Esophagus muscularis mucosa (tissue), 4 donors: ENCODE results near the gene FAM111A. TPM values are rescaled to one million over a fixed set of nuclear protein-coding genes. Genes with fewer than 3 reads are reported as not detected.

ENCODE experiments used
- DNase-seq: peaks from one replicate; pipeline ENCODE4 v3.0.0-alpha.2; 2017; ENCODE audit errors: extremely low spot score
- H3K27ac ChIP-seq, 4 donors: fragments of 200-600 bp; sonication (generic); replicated peaks in 1 of 4; 1 replicate in 3 of 4; 2 replicates in 1 of 4; pipeline ENCODE4 v1.5.1; 2016 to 2019; ENCODE audit warnings: mild to moderate bottlenecking in 1 of 4
- H3K27me3 ChIP-seq, 4 donors: fragments of 200-600 bp; sonication (generic); one replicate each; pipeline versions ENCODE4 v1.5.1 to v1.6.0; 2016 to 2019
- H3K36me3 ChIP-seq, 4 donors: fragments of 200-600 bp; sonication (generic); one replicate each; pipeline ENCODE4 v1.5.1; 2016 to 2019
- H3K4me1 ChIP-seq, 4 donors: fragments of 200-600 bp; sonication (generic); one replicate each; pipeline ENCODE4 v1.5.1; 2016 to 2019
- H3K4me3 ChIP-seq, 4 donors: fragments of 200-600 bp; sonication (generic); 1 replicate in 2 of 4; 2 replicates in 2 of 4; pipeline ENCODE4 v1.5.1; 2016 to 2019; ENCODE audit warnings: mild to moderate bottlenecking in 4 of 4, moderate library complexity in 1 of 4
- H3K9me3 ChIP-seq, 4 donors: fragments of 200-600 bp; sonication (generic); 1 replicate in 3 of 4; 2 replicates in 1 of 4; pipeline ENCODE4 v1.5.1; 2016 to 2019
- EP300 ChIP-seq: sonication (generic); formaldehyde crosslinking; IDR thresholded peaks from one replicate; pipeline ENCODE4 v1.6.1; 2017; ENCODE audit warnings: antibody characterized with exemption
- POLR2A ChIP-seq: fragments of 450-650 bp; IDR thresholded peaks from one replicate; pipeline ENCODE4 v1.6.1; 2017; ENCODE audit warnings: antibody characterized with exemption, moderate library complexity, mild to moderate bottlenecking, low read depth
- POLR2AphosphoS5 ChIP-seq, 2 donors: sonication (generic); formaldehyde crosslinking; IDR thresholded peaks; one replicate each; pipeline ENCODE4 v1.6.1; 2017; ENCODE audit warnings: antibody characterized with exemption in 2 of 2
- WGBS: methylation state at CpG from one replicate; pipeline ENCODE4 v1.1.5; 2018; 5-methylcytosine and 5-hydroxymethylcytosine counted together
- intact Hi-C: fragments of 100-400 bp; cut with DNase I; formaldehyde crosslinking; loops from one replicate; pipeline ENCODE4 v1.15.1; 2023
- total RNA-seq, 4 donors: library from RNA; depleted of rRNA; stranded (reverse); fragments of >200 nt; gene quantifications; one replicate each; pipeline versions ENCODE4 v1.1.0 to v1.2.1, GENCODE V29; 2016
- TF ChIP-seq, protein P1 (sequence below), 3 experiments: fragments of 200-600 bp in 2 of 3; fragments of 450-650 bp in 1 of 3; sonication (generic) in 2 of 3; IDR thresholded peaks; one replicate each; pipeline ENCODE4 v1.5.1; 2017 to 2019; ENCODE audit warnings: antibody characterized with exemption in 3 of 3, mild to moderate bottlenecking in 2 of 3, moderate library complexity in 1 of 3

The FAM111A gene
- total RNA-seq, 4 donors from 2014 or later, result 8.9 to 22.4 (median 17.6) TPM

DNA sequence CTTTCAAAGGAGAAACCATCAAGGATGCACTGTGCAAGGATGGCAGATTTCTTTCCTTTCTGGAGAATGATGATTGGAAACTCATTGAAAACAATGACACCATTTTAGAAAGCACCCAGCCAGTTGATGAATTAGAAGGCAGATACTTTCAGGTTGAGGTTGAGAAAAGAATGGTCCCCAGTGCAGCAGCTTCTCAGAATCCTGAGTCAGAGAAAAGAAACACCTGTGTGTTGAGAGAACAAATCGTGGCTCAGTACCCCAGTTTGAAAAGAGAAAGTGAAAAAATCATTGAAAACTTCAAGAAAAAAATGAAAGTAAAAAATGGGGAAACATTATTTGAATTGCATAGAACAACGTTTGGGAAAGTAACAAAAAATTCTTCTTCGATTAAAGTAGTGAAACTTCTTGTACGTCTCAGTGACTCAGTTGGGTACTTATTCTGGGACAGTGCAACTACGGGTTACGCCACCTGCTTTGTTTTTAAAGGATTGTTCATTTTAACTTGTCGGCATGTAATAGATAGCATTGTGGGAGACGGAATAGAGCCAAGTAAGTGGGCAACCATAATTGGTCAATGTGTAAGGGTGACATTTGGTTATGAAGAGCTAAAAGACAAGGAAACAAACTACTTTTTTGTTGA lies 9.8 kb downstream of the FAM111A start:
- H3K4me3 ChIP-seq, result no peak overlapping the region
- TF ChIP-seq EP300 (no peak), POLR2AphosphoS5 (IDR thresholded peaks at IDR 0.05) (no peak), POLR2A (no peak)
- TF ChIP-seq, protein P1, sequence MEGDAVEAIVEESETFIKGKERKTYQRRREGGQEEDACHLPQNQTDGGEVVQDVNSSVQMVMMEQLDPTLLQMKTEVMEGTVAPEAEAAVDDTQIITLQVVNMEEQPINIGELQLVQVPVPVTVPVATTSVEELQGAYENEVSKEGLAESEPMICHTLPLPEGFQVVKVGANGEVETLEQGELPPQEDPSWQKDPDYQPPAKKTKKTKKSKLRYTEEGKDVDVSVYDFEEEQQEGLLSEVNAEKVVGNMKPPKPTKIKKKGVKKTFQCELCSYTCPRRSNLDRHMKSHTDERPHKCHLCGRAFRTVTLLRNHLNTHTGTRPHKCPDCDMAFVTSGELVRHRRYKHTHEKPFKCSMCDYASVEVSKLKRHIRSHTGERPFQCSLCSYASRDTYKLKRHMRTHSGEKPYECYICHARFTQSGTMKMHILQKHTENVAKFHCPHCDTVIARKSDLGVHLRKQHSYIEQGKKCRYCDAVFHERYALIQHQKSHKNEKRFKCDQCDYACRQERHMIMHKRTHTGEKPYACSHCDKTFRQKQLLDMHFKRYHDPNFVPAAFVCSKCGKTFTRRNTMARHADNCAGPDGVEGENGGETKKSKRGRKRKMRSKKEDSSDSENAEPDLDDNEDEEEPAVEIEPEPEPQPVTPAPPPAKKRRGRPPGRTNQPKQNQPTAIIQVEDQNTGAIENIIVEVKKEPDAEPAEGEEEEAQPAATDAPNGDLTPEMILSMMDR (IDR thresholded peaks at IDR 0.05), result no peak
- H3K27ac ChIP-seq, result no peak overlapping the region
- WGBS, result 84% methylated on average over 8 of the region's 8 CpGs
- no peaks in the 10 kb centered on the region for H3K4me1 ChIP-seq
- intact Hi-C loops, result no loop called here
- no peaks in the 10 kb centered on the region for H3K9me3 ChIP-seq
- no peaks in the 10 kb centered on the region for H3K27me3 ChIP-seq
- no peak for DNase-seq
- H3K36me3 ChIP-seq, result peaks cover 0 to 29% (median 2%) of the 10 kb centered on the region in 4 donors

DNA sequence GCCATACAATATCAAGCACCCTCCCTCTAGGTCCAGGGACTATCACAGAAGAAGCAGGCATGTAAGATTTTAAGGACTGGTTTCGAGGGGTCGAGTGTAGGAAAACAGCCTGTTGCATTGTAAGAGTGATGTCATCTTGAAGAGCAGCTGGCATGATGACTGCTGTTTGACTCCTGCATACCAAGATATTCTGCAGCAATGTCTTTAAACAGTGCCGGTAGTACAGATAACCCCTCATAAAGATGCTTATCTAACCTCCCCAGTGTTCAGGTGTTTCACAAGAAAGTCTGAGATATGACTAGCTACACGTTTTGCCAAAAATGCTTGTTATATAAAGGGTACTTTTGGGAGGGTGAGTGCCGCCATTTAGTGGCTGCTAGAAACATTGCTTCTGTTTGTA lies 12.0 kb downstream of the FAM111A start:
- peaks cover 0 to 9% (median 2%) of the 10 kb centered on the region in 4 donors for H3K4me1 ChIP-seq
- intact Hi-C loops, result no loop called here
- TF ChIP-seq POLR2A (no peak), POLR2AphosphoS5 (IDR thresholded peaks at IDR 0.05) (no peak), EP300 (no peak)
- TF ChIP-seq, protein P1 (IDR thresholded peaks at IDR 0.05), result no peak
- WGBS, result 69% methylated on average over 5 of the region's 5 CpGs
- DNase-seq, result no peak
- no peak overlapping the region for H3K27ac ChIP-seq
- H3K27me3 ChIP-seq, result no peaks in the 10 kb centered on the region
- no peak overlapping the region for H3K4me3 ChIP-seq
- no peaks in the 10 kb centered on the region for H3K9me3 ChIP-seq
- peaks cover 0 to 20% (median 2%) of the 10 kb centered on the region in 4 donors for H3K36me3 ChIP-seq

DNA sequence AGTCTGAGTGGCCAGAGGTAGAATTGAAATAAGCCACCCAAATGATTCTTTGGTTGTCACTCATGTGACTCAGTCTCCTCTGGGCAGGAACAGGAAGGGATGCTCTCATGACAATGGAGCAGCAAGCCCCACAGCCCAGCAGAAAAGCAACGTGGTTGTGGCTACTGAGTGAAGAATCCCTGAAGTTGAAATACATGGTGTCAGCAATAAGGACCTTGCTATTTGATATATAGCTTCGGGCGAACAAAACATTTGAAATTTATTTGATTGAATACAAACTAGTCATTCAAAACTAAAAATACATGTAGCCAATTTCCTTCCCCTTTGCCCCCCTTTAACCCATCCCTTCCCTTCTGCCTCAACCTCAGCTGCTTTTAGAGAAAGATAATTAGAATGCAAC lies 14.8 kb downstream of the FAM111A start:
- 77% methylated on average over 3 of the region's 3 CpGs for WGBS
- no peak overlapping the region for H3K4me3 ChIP-seq
- H3K27ac ChIP-seq, result no peak overlapping the region
- no peaks in the 10 kb centered on the region for H3K9me3 ChIP-seq
- TF ChIP-seq POLR2A (no peak), EP300 (no peak), POLR2AphosphoS5 (IDR thresholded peaks at IDR 0.05) (no peak)
- TF ChIP-seq, protein P1 (IDR thresholded peaks at IDR 0.05), result no peak
- H3K27me3 ChIP-seq, result peaks cover 0 to 20% (median 0%) of the 10 kb centered on the region in 4 donors
- peaks cover 0 to 9% (median 2%) of the 10 kb centered on the region in 4 donors for H3K4me1 ChIP-seq
- no peak for DNase-seq
- peaks cover 0 to 7% (median 0%) of the 10 kb centered on the region in 4 donors for H3K36me3 ChIP-seq
- intact Hi-C loops, result no loop called here

DNA sequence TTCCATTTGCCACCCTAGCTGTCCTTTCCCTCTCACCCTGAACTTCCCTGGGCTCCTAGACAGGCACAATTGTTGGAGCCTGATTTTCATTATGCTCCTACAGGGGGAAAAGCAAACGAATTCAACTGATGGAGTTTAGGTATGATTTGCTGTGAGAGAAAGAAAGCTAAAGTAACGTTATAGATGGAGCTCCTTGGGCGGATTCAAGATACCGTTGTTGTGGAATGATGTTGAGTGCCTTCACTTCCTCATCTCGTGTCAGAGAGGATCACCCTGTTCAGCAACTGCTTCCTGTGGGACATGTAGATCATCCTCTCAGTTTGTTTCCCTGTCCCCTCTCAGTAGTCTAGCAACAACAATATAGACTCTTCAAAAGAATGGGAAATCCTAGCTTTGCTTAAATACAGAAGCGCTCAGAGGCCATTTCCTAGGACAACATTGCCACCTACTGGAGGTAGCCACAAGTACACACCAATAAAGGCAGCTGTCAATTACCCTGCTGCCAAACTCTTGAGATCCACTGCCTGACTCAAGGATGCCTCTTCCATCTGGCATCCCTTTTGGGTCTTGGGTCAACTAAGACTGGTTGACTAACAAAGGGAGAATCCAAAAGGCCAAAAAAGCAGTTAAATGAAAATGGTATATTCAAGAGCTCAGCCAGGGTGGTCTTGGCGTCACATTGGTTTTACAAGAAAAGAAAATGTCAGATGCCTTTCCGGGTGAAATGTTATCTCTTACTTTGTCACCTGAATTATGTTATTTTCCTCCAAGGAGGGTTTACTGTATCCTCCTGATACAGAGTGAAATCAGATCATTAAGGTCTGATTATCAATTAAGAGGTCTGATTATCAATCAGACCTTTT lies 15.8 kb downstream of the FAM111A start:
- peaks cover 0 to 26% (median 0%) of the 10 kb centered on the region in 4 donors for H3K27me3 ChIP-seq
- intact Hi-C loops, result no loop called here
- H3K27ac ChIP-seq, result no peak overlapping the region
- no peaks in the 10 kb centered on the region for H3K36me3 ChIP-seq
- no peak overlapping the region for H3K4me3 ChIP-seq
- DNase-seq, result no peak
- no peaks in the 10 kb centered on the region for H3K9me3 ChIP-seq
- TF ChIP-seq POLR2AphosphoS5 (IDR thresholded peaks at IDR 0.05) (peak in 1 of 2 donors; percentile 12), POLR2A (no peak), EP300 (no peak)
- TF ChIP-seq, protein P1 (IDR thresholded peaks at IDR 0.05), result peak; percentile 72 to 79 (median 79)
- peaks cover 0 to 9% (median 2%) of the 10 kb centered on the region in 4 donors for H3K4me1 ChIP-seq
- 44% methylated on average over 7 of the region's 8 CpGs for WGBS
